ENCODE results near the gene ROM1. TPM values are rescaled to one million over a fixed set of nuclear protein-coding genes. Genes with fewer than 3 reads are reported as not detected.
"Not testable (repeated sequence)": the region's sequence is repeated elsewhere in the genome, so short reads cannot be mapped to it uniquely, and the experiment has no call there.

ROM1 gene
- total RNA-seq, 2 donors from 2014 or later, result 0.71 to 1.3 TPM

DNA sequence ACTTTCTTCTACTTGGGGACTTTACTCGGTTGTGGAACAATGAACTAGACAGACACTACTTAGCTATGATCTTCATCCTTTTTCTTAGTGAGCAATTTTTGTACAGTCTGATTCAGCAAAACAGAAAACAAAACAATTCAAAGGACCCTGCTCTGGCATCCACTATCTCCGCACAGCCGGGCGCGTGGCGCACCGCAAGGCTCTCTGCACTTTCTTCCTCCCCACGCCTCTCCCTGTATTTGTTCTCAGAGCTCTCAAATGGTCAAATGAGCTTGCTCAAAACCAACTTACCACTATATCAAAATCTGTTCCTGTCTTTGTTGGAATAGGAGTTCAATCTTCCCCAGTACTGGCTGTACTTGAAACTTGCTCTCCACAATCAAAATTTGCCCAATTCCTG lies 46.8 kb upstream of the ROM1 start:
- no peak for DNase-seq
- Histone ChIP-seq H3K36me3 (ENCODE audit: control insufficient read depth, insufficient read depth, low read length) (peaks cover 81% of the 10 kb centered on the region), H3K9ac (ENCODE audit: extremely low read depth, low read length, poor library complexity, severe bottlenecking) (no peak overlapping the region), H3K4me1 (ENCODE audit: control insufficient read depth, insufficient read depth, low read length) (peaks cover under 1% of the 10 kb centered on the region), H3K27ac (ENCODE audit: low read depth, low read length) (no peak overlapping the region), H3K27me3 (ENCODE audit: control insufficient read depth, insufficient read depth, low read length, poor library complexity, severe bottlenecking) (no peaks in the 10 kb centered on the region), H3K4me3 (ENCODE audit: low read length) (no peak overlapping the region), H3K9me3 (ENCODE audit: control insufficient read depth, low read length) (no peaks in the 10 kb centered on the region)
- Mint-ChIP-seq H3K36me3 (ENCODE audit: low read depth) (peaks cover 74% of the 10 kb centered on the region), H3K9me3 (no peaks in the 10 kb centered on the region), H3K4me3 (no peak overlapping the region), H3K27me3 (ENCODE audit: insufficient read depth) (no peaks in the 10 kb centered on the region), H3K27ac (no peak overlapping the region), H3K4me1 (peaks cover 35% of the 10 kb centered on the region)
- TF ChIP-seq, protein P1, sequence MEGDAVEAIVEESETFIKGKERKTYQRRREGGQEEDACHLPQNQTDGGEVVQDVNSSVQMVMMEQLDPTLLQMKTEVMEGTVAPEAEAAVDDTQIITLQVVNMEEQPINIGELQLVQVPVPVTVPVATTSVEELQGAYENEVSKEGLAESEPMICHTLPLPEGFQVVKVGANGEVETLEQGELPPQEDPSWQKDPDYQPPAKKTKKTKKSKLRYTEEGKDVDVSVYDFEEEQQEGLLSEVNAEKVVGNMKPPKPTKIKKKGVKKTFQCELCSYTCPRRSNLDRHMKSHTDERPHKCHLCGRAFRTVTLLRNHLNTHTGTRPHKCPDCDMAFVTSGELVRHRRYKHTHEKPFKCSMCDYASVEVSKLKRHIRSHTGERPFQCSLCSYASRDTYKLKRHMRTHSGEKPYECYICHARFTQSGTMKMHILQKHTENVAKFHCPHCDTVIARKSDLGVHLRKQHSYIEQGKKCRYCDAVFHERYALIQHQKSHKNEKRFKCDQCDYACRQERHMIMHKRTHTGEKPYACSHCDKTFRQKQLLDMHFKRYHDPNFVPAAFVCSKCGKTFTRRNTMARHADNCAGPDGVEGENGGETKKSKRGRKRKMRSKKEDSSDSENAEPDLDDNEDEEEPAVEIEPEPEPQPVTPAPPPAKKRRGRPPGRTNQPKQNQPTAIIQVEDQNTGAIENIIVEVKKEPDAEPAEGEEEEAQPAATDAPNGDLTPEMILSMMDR (conservative IDR thresholded peaks at IDR 0.05), result no peak
- WGBS, 2 experiments (ENCODE audit: insufficient coverage in 1 of 2, insufficient read length in 1 of 2), result 97 to 98% methylated on average over 7 to 8 of the region's 8 CpGs

DNA sequence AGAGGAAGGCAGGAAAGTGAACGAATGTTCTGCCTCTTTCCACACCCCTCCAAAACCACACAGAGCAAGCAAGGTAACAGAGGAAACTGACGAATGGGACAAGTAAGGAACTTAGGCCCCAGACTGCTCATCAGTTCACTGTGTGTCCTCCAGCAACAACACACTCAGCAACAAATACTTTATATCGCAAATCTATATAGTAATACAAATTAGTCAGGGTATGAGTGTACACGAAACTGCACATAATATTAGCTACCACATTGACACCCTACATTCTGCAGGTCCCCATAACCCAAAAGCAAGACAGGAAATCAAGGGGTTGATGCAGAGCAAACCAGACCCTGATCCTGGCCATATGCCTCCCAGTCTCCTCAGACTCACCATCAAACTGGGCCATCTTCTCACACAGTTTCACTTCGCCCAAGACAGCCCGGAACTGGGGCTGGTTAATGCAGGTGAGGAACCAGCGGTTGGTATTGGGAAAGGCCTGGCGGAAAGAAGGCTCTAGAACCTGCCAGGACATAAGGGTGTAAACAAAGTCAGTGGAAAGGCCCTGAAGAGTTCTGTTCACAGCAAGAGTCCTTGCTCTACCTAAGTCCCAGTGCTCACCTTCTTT lies 45.9 kb upstream of the ROM1 start:
- peaks cover 36% of the 10 kb centered on the region for H3K4me1 Mint-ChIP-seq
- peaks cover 89% of the 10 kb centered on the region for H3K36me3 ChIP-seq (ENCODE audit: control insufficient read depth, insufficient read depth, low read length)

DNA sequence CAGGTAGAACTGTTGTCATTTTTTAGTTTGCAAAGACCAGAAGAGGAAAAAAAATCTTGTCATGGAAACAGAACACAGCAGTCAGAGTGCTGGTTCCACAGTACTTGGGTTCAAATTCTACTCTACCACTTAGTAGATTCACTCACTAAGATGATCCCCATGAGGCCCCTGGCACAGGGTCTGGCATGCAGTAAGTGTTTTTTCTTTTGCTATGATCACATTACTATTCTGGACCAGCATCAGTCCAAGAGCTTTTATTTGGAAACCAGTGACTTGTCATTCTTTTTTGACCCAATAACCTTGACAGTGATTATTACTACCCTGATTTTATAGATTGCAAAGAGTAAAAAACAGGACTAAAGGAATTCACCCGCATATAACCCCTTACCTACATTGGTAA lies 43.4 kb upstream of the ROM1 start:
- Mint-ChIP-seq H3K4me3 (no peak overlapping the region), H3K4me1 (peaks cover 45% of the 10 kb centered on the region), H3K36me3 (ENCODE audit: low read depth) (peaks cover 80% of the 10 kb centered on the region), H3K9me3 (no peaks in the 10 kb centered on the region), H3K27ac (no peak overlapping the region), H3K27me3 (ENCODE audit: insufficient read depth) (no peaks in the 10 kb centered on the region)
- Histone ChIP-seq H3K27ac (ENCODE audit: low read depth, low read length) (no peak overlapping the region), H3K36me3 (ENCODE audit: control insufficient read depth, insufficient read depth, low read length) (peaks cover 81% of the 10 kb centered on the region), H3K4me3 (ENCODE audit: low read length) (no peak overlapping the region), H3K9ac (ENCODE audit: extremely low read depth, low read length, poor library complexity, severe bottlenecking) (no peak overlapping the region), H3K27me3 (ENCODE audit: control insufficient read depth, insufficient read depth, low read length, poor library complexity, severe bottlenecking) (no peaks in the 10 kb centered on the region), H3K4me1 (ENCODE audit: control insufficient read depth, insufficient read depth, low read length) (peaks cover 6% of the 10 kb centered on the region), H3K9me3 (ENCODE audit: control insufficient read depth, low read length) (no peaks in the 10 kb centered on the region)
- 88 to 100% methylated on average over 1 of the region's 1 CpG for WGBS, 2 experiments (ENCODE audit: insufficient coverage in 1 of 2, insufficient read length in 1 of 2)
- DNase-seq, result no peak
- TF ChIP-seq, protein P1 (conservative IDR thresholded peaks at IDR 0.05), result no peak

More for the DNA sequence above, 45.9 kb upstream of the ROM1 start:
- no peak for DNase-seq
- H3K4me1 ChIP-seq (ENCODE audit: control insufficient read depth, insufficient read depth, low read length), result peaks cover 6% of the 10 kb centered on the region
- peak overlapping the region; percentile 45 for H3K4me3 ChIP-seq (ENCODE audit: low read length)
- no peak overlapping the region for H3K9ac ChIP-seq (ENCODE audit: extremely low read depth, low read length, poor library complexity, severe bottlenecking)
- TF ChIP-seq, protein P1 (conservative IDR thresholded peaks at IDR 0.05), result no peak
- H3K36me3 Mint-ChIP-seq (ENCODE audit: low read depth), result peaks cover 80% of the 10 kb centered on the region
- H3K9me3 Mint-ChIP-seq, result no peaks in the 10 kb centered on the region
- 91 to 94% methylated on average over 4 to 7 of the region's 8 CpGs for WGBS, 2 experiments (ENCODE audit: insufficient coverage in 1 of 2, insufficient read length in 1 of 2)
- no peak overlapping the region for H3K27ac ChIP-seq (ENCODE audit: low read depth, low read length)
- no peak overlapping the region for H3K4me3 Mint-ChIP-seq
- H3K27ac Mint-ChIP-seq, result peak overlapping the region; percentile 66
- H3K9me3 ChIP-seq (ENCODE audit: control insufficient read depth, low read length), result no peaks in the 10 kb centered on the region
- no peaks in the 10 kb centered on the region for H3K27me3 ChIP-seq (ENCODE audit: control insufficient read depth, insufficient read depth, low read length, poor library complexity, severe bottlenecking)
- no peaks in the 10 kb centered on the region for H3K27me3 Mint-ChIP-seq (ENCODE audit: insufficient read depth)

DNA sequence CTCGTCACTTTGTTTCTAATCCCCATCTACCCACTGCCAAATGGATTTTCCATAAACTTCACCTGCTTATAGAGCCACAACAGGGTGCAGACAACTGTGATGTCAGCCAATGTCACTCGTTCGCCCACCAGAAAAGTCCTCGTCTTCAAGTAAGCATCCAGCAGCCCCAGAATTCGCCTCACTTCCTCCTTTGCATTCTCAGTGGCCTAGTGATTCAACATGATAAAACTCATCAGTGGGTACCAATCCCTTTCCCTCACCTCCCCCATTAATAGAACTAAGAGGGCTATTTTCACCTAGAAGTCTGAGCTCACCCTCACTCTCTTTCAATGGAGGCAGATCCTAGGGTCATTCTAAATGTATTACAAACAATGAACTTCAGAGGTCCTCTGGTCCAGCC lies 42.2 kb upstream of the ROM1 start:
- H3K4me1 ChIP-seq (ENCODE audit: control insufficient read depth, insufficient read depth, low read length); DNase-seq; H3K9ac ChIP-seq (ENCODE audit: extremely low read depth, low read length, poor library complexity, severe bottlenecking); H3K27me3 Mint-ChIP-seq (ENCODE audit: insufficient read depth); H3K9me3 Mint-ChIP-seq; H3K27me3 ChIP-seq (ENCODE audit: control insufficient read depth, insufficient read depth, low read length, poor library complexity, severe bottlenecking); H3K9me3 ChIP-seq (ENCODE audit: control insufficient read depth, low read length); H3K27ac ChIP-seq (ENCODE audit: low read depth, low read length): not testable (repeated sequence)
- Mint-ChIP-seq H3K4me3 (peak overlapping the region; percentile 99), H3K36me3 (ENCODE audit: low read depth) (peaks cover 67% of the 10 kb centered on the region), H3K4me1 (peaks cover 47% of the 10 kb centered on the region), H3K27ac (peak overlapping the region; percentile 18)
- H3K4me3 ChIP-seq (ENCODE audit: low read length), result peak overlapping the region; percentile 92
- H3K36me3 ChIP-seq (ENCODE audit: control insufficient read depth, insufficient read depth, low read length), result peaks cover 78% of the 10 kb centered on the region
- 94 to 100% methylated on average over 2 to 5 of the region's 5 CpGs for WGBS, 2 experiments (ENCODE audit: insufficient coverage in 1 of 2, insufficient read length in 1 of 2)

DNA sequence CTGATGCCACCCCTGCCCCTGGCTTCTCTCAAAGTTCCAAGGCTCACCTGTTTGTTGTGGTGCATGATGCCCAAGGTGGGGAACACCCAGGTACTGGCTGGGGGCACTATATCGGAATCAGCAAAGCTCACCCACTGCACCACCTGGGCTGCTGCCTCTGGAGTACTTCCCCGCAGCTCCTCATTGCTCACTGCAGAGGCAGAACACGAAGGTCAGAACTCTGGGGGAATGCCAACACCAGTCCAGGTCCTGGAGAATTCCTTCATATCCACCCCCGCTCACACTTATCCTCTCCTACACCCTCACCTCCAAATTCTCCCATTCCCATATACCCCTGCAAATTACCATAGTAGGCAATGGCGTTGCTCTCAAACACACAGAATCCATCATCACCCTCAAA lies 41.6 kb upstream of the ROM1 start:
- not testable (repeated sequence) for H3K9ac ChIP-seq (ENCODE audit: extremely low read depth, low read length, poor library complexity, severe bottlenecking); H3K27me3 ChIP-seq (ENCODE audit: control insufficient read depth, insufficient read depth, low read length, poor library complexity, severe bottlenecking); DNase-seq; H3K27me3 Mint-ChIP-seq (ENCODE audit: insufficient read depth); H3K27ac ChIP-seq (ENCODE audit: low read depth, low read length); H3K4me1 ChIP-seq (ENCODE audit: control insufficient read depth, insufficient read depth, low read length); H3K9me3 ChIP-seq (ENCODE audit: control insufficient read depth, low read length); H3K9me3 Mint-ChIP-seq
- H3K4me3 ChIP-seq (ENCODE audit: low read length), result peak overlapping the region; percentile 92
- WGBS, 2 experiments (ENCODE audit: insufficient coverage in 1 of 2, insufficient read length in 1 of 2), result 95% methylated on average over 5 of the region's 5 CpGs; no CpG with 5 or more reads in 1 of the 2 experiments
- H3K27ac Mint-ChIP-seq, result peak overlapping the region; percentile 18
- H3K4me3 Mint-ChIP-seq, result peak overlapping the region; percentile 99
- peaks cover 41% of the 10 kb centered on the region for H3K4me1 Mint-ChIP-seq
- H3K36me3 ChIP-seq (ENCODE audit: control insufficient read depth, insufficient read depth, low read length), result peaks cover 73% of the 10 kb centered on the region
- peaks cover 64% of the 10 kb centered on the region for H3K36me3 Mint-ChIP-seq (ENCODE audit: low read depth)
